PC-3 (cell line): ENCODE results near the gene BCAS3. TPM values are rescaled to one million over a fixed set of nuclear protein-coding genes. Genes with fewer than 3 reads are reported as not detected.

Source experiments
- ATAC-seq: fragments of 200-7000 bp; cut with Tn5 transposase; 2 replicates; pipeline ENCODE4 v1.9.1; 2020; ENCODE audit warnings: mild to moderate bottlenecking, moderate library complexity
- BruUV-seq: library from RNA; stranded (reverse); fragments of 400-500 nt; replicated peaks from 2 replicates; lab custom pipeline; 2021; lab: Mats Ljungman, UMichigan
- CTCF ChIA-PET: fragments of 300-600 bp; sonication (Branson Sonifier 250); formaldehyde crosslinking; loops from one replicate; lab custom pipeline; 2022; ENCODE audit warnings: antibody characterized with exemption; lab: Charles Lee
- POLR2A ChIA-PET: fragments of 300-600 bp; sonication (Branson Sonifier 250); formaldehyde crosslinking; loops from one replicate; lab custom pipeline; 2022; ENCODE audit warnings: antibody characterized with exemption; ENCODE audit not compliant: unreplicated experiment; lab: Charles Lee
- DNase-seq: peaks from one replicate; pipeline ENCODE4 v3.0.0-alpha.2; 2015
- H2AFZ ChIP-seq: fragments of 300-600 bp; sonication (generic); 2 replicates; pipeline ENCODE4 v1.6.0; 2016; ENCODE audit warnings: antibody characterized with exemption, low read length
- H3F3A ChIP-seq: fragments of 300-600 bp; sonication (generic); one replicate; pipeline ENCODE4 v1.6.0; 2017; ENCODE audit warnings: antibody characterized with exemption, low read length, control low read depth, mild to moderate bottlenecking; ENCODE audit not compliant: unreplicated experiment
- H3K27ac ChIP-seq: fragments of 300-600 bp; sonication (generic); 2 replicates; pipeline ENCODE4 v1.5.1; 2016; ENCODE audit warnings: mild to moderate bottlenecking, low read length
- H3K27me3 ChIP-seq: fragments of 300-600 bp; sonication (generic); 2 replicates; pipeline ENCODE4 v1.6.1; 2016; ENCODE audit warnings: low read length, mixed read lengths
- H3K36me3 ChIP-seq: fragments of 300-600 bp; sonication (generic); 2 replicates; pipeline ENCODE4 v1.6.1; 2016; ENCODE audit warnings: low read depth, mixed run types, low read length, mixed read lengths
- H3K4me1 ChIP-seq: fragments of 300-600 bp; sonication (generic); 2 replicates; pipeline ENCODE4 v1.5.1; 2016; ENCODE audit warnings: low read length; ENCODE audit not compliant: insufficient read depth
- H3K4me2 ChIP-seq: fragments of 300-600 bp; sonication (generic); 2 replicates; pipeline ENCODE4 v1.6.0; 2016; ENCODE audit warnings: low read length
- H3K4me3 ChIP-seq: fragments of 300-600 bp; sonication (generic); 2 replicates; pipeline ENCODE4 v1.5.1; 2016; ENCODE audit warnings: mild to moderate bottlenecking, low read length, mixed read lengths
- H3K79me2 ChIP-seq: fragments of 300-600 bp; sonication (generic); 2 replicates; pipeline ENCODE4 v1.6.1; 2017; ENCODE audit warnings: low read length, mixed read lengths
- H3K9ac ChIP-seq: fragments of 300-600 bp; sonication (generic); 2 replicates; pipeline ENCODE4 v1.6.0; 2016; ENCODE audit warnings: mild to moderate bottlenecking, low read length
- H3K9me2 ChIP-seq: fragments of 300-600 bp; sonication (generic); replicated peaks from 2 replicates; pipeline ENCODE4 v1.6.1; 2016; ENCODE audit warnings: mixed run types, low read length, mixed read lengths
- H3K9me3 ChIP-seq: fragments of 300-600 bp; sonication (generic); 2 replicates; pipeline ENCODE4 v1.6.1; 2016; ENCODE audit warnings: low read length, mixed read lengths
- H4K20me1 ChIP-seq: fragments of 300-600 bp; sonication (generic); 2 replicates; pipeline ENCODE4 v1.6.1; 2016; ENCODE audit warnings: low read length, mixed read lengths
- CTCF ChIP-seq: fragments of 300-600 bp; sonication (generic); conservative IDR thresholded peaks from 2 replicates; pipeline ENCODE4 v1.5.1; 2017; ENCODE audit warnings: antibody characterized with exemption, low read depth, mild to moderate bottlenecking, low read length
- EZH2 ChIP-seq: fragments of 300-600 bp; sonication (generic); IDR thresholded peaks from one replicate; pipeline ENCODE4 v1.6.1; 2017; ENCODE audit warnings: antibody characterized with exemption, mild to moderate bottlenecking, low read length; ENCODE audit not compliant: unreplicated experiment
- EZH2phosphoT487 ChIP-seq: fragments of 300-600 bp; sonication (generic); IDR thresholded peaks from 2 replicates; pipeline ENCODE4 v1.6.1; 2018; ENCODE audit warnings: mild to moderate bottlenecking, antibody characterized with exemption, low read length, borderline replicate concordance
- intact Hi-C: fragments of 100-400 bp; cut with micrococcal nuclease; formaldehyde crosslinking; loops from 2 replicates; pipeline ENCODE4 v1.9.0; 2023
- total RNA-seq: library from RNA; depleted of rRNA; stranded (reverse); fragments of >200 nt; gene quantifications from 2 replicates; pipeline ENCODE4 v1.2.3, GENCODE V29; 2014

Gene BCAS3
- total RNA-seq, 1 experiment from 2014 or later: 25.9 TPM

- ATAC-seq (no peak), DNase-seq (no peak)
- TF ChIP-seq EZH2phosphoT487 (no peak), EZH2 (no peak), CTCF (no peak)
- intact Hi-C loops: no loop called here
- H3K9me2 ChIP-seq: no peaks in the 10 kb centered on the region
- H3F3A ChIP-seq: no peaks in the 10 kb centered on the region
- H2AFZ ChIP-seq: no peak overlapping the region
- H3K27ac ChIP-seq: no peak overlapping the region
- H3K4me3 ChIP-seq: no peak overlapping the region
- no peaks in the 10 kb centered on the region for H3K9me3 ChIP-seq
- no peak overlapping the region for H3K9ac ChIP-seq
- H3K27me3 ChIP-seq: no peaks in the 10 kb centered on the region
- H3K4me1 ChIP-seq: no peaks in the 10 kb centered on the region
- no TSS peak for BruUV-seq
- no peaks in the 10 kb centered on the region for H4K20me1 ChIP-seq
- POLR2A ChIA-PET: no interaction called here
- H3K4me2 ChIP-seq: no peak overlapping the region
- 0 out of 2 replicates have a peak, but pooled peaks cover 4% of the 10 kb centered on the region for H3K36me3 ChIP-seq
- peaks cover 11% of the 10 kb centered on the region for H3K79me2 ChIP-seq
- CTCF ChIA-PET: interaction anchor here (0.7 kb wide), 1 partner anchor 29 kb away, joined by 3 read pairs; no protein-coding TSS in a partner anchor
Observed at GRCh38 chr17:60647705-60648104, 29.9 kb upstream of the BCAS3 start.

- Histone ChIP-seq H3F3A (no peaks in the 10 kb centered on the region), H2AFZ (no peak overlapping the region), H3K4me3 (no peak overlapping the region), H3K9me3 (no peaks in the 10 kb centered on the region), H3K27me3 (no peaks in the 10 kb centered on the region), H3K36me3 (peaks cover 10% of the 10 kb centered on the region; the same call in 1 of the 2 replicates), H3K79me2 (peaks cover 5% of the 10 kb centered on the region; the same call in 1 of the 2 replicates), H3K27ac (no peak overlapping the region), H3K9ac (no peak overlapping the region), H3K4me1 (no peaks in the 10 kb centered on the region), H3K9me2 (no peaks in the 10 kb centered on the region), H3K4me2 (no peak overlapping the region), H4K20me1 (no peaks in the 10 kb centered on the region)
- BruUV-seq: no TSS peak
- no peak for DNase-seq
- intact Hi-C loops: no loop called here
- TF ChIP-seq EZH2: no peak
- no peak for TF ChIP-seq CTCF
- TF ChIP-seq EZH2phosphoT487: no peak
- POLR2A ChIA-PET: no interaction called here
- CTCF ChIA-PET: no interaction called here
- no peak for ATAC-seq
Observed at GRCh38 chr17:60652454-60653247, 25.0 kb upstream of the BCAS3 start.

GRCh38 chr17:60653569-60653968 is 24.1 kb upstream of the BCAS3 start:
- H3K27me3 ChIP-seq: no peaks in the 10 kb centered on the region
- H3K27ac ChIP-seq: no peak overlapping the region
- no peaks in the 10 kb centered on the region for H3K9me3 ChIP-seq
- TF ChIP-seq EZH2 (no peak), EZH2phosphoT487 (no peak), CTCF (no peak)
- intact Hi-C loops: no loop called here
- H3K9me2 ChIP-seq: no peaks in the 10 kb centered on the region
- no peak for ATAC-seq
- no peak overlapping the region for H3K4me2 ChIP-seq
- no peak overlapping the region for H3K4me3 ChIP-seq
- H4K20me1 ChIP-seq: no peaks in the 10 kb centered on the region
- no peaks in the 10 kb centered on the region for H3F3A ChIP-seq
- no peak overlapping the region for H3K9ac ChIP-seq
- peaks cover 6% of the 10 kb centered on the region; the same call in 1 of the 2 replicates for H3K36me3 ChIP-seq
- ChIA-PET POLR2A (no interaction called here), CTCF (no interaction called here)
- BruUV-seq: no TSS peak
- H2AFZ ChIP-seq: no peak overlapping the region
- no peak for DNase-seq
- no peaks in the 10 kb centered on the region for H3K4me1 ChIP-seq
- H3K79me2 ChIP-seq: peaks cover 5% of the 10 kb centered on the region; the same call in 1 of the 2 replicates
